HG02642 (cell line): Measurements from ENCODE around the gene HECW1.
A peak's percentile ranks its signal among the peaks of the same experiment; 100 is the strongest.

Source experiments
- ATAC-seq: cut with Tn5 transposase; IDR thresholded peaks from one replicate; pipeline ENCODE4 v1.9.1; 2021; ENCODE audit warnings: mild to moderate bottlenecking; ENCODE audit not compliant: unreplicated experiment, poor library complexity

Gene HECW1

GRCh38 chr7:43247757-43248156, 135.3 kb downstream of the HECW1 start:
- no peak for ATAC-seq

- ATAC-seq, result no peak
These were observed 136.1 kb downstream of the HECW1 start for GRCh38 chr7:43248553-43248952.

- ATAC-seq, result no peak
These were observed 136.7 kb downstream of the HECW1 start for GRCh38 chr7:43248961-43249822.

- no peak for ATAC-seq
These were observed 137.3 kb downstream of the HECW1 start for GRCh38 chr7:43249823-43250145.

- peak; percentile 86 for ATAC-seq
These were observed 148.8 kb downstream of the HECW1 start for GRCh38 chr7:43260980-43261878.

GRCh38 chr7:43265139-43265538, 152.7 kb downstream of the HECW1 start:
- no peak for ATAC-seq

GRCh38 chr7:43273939-43274719, 161.7 kb downstream of the HECW1 start:
- ATAC-seq, result no peak

- ATAC-seq, result no peak
These were observed 162.3 kb downstream of the HECW1 start for GRCh38 chr7:43274752-43275151.

GRCh38 chr7:43276547-43276946, 164.1 kb downstream of the HECW1 start:
- no peak for ATAC-seq

- no peak for ATAC-seq
These were observed 165.7 kb downstream of the HECW1 start for GRCh38 chr7:43278088-43278644.

GRCh38 chr7:43281268-43281667, 168.8 kb downstream of the HECW1 start:
- ATAC-seq, result no peak

GRCh38 chr7:43283706-43284105, 171.3 kb downstream of the HECW1 start:
- ATAC-seq, result no peak

GRCh38 chr7:43289826-43290225, 177.4 kb downstream of the HECW1 start:
- no peak for ATAC-seq

- no peak for ATAC-seq
These were observed 178.5 kb downstream of the HECW1 start for GRCh38 chr7:43290978-43291377.

- no peak for ATAC-seq
These were observed 179.3 kb downstream of the HECW1 start for GRCh38 chr7:43291789-43292188.

- ATAC-seq, result no peak
These were observed 179.9 kb downstream of the HECW1 start for GRCh38 chr7:43292384-43292783.

- no peak for ATAC-seq
These were observed 181.7 kb downstream of the HECW1 start for GRCh38 chr7:43294080-43294630.

- ATAC-seq, result no peak
These were observed 183.0 kb downstream of the HECW1 start for GRCh38 chr7:43295429-43295828.

GRCh38 chr7:43296306-43296705, 183.9 kb downstream of the HECW1 start:
- no peak for ATAC-seq

GRCh38 chr7:43298617-43299016, 186.2 kb downstream of the HECW1 start:
- ATAC-seq, result no peak
